PC-3 (cell line): ENCODE results near the gene TMEM250. TPM values are rescaled to one million over a fixed set of nuclear protein-coding genes. Genes with fewer than 3 reads are reported as not detected.

Experiments
- ATAC-seq: fragments of 200-7000 bp; cut with Tn5 transposase; 2 replicates; pipeline ENCODE4 v1.9.1; 2020; ENCODE audit warnings: mild to moderate bottlenecking, moderate library complexity
- BruUV-seq: library from RNA; stranded (reverse); fragments of 400-500 nt; replicated peaks from 2 replicates; lab custom pipeline; 2021; lab: Mats Ljungman, UMichigan
- CTCF ChIA-PET: fragments of 300-600 bp; sonication (Branson Sonifier 250); formaldehyde crosslinking; loops from one replicate; lab custom pipeline; 2022; ENCODE audit warnings: antibody characterized with exemption; lab: Charles Lee
- POLR2A ChIA-PET: fragments of 300-600 bp; sonication (Branson Sonifier 250); formaldehyde crosslinking; loops from one replicate; lab custom pipeline; 2022; ENCODE audit warnings: antibody characterized with exemption; ENCODE audit not compliant: unreplicated experiment; lab: Charles Lee
- DNase-seq: peaks from one replicate; pipeline ENCODE4 v3.0.0-alpha.2; 2015
- H2AFZ ChIP-seq: fragments of 300-600 bp; sonication (generic); 2 replicates; pipeline ENCODE4 v1.6.0; 2016; ENCODE audit warnings: antibody characterized with exemption, low read length
- H3F3A ChIP-seq: fragments of 300-600 bp; sonication (generic); one replicate; pipeline ENCODE4 v1.6.0; 2017; ENCODE audit warnings: antibody characterized with exemption, low read length, control low read depth, mild to moderate bottlenecking; ENCODE audit not compliant: unreplicated experiment
- H3K27ac ChIP-seq: fragments of 300-600 bp; sonication (generic); 2 replicates; pipeline ENCODE4 v1.5.1; 2016; ENCODE audit warnings: mild to moderate bottlenecking, low read length
- H3K27me3 ChIP-seq: fragments of 300-600 bp; sonication (generic); 2 replicates; pipeline ENCODE4 v1.6.1; 2016; ENCODE audit warnings: low read length, mixed read lengths
- H3K36me3 ChIP-seq: fragments of 300-600 bp; sonication (generic); 2 replicates; pipeline ENCODE4 v1.6.1; 2016; ENCODE audit warnings: low read depth, mixed run types, low read length, mixed read lengths
- H3K4me1 ChIP-seq: fragments of 300-600 bp; sonication (generic); 2 replicates; pipeline ENCODE4 v1.5.1; 2016; ENCODE audit warnings: low read length; ENCODE audit not compliant: insufficient read depth
- H3K4me2 ChIP-seq: fragments of 300-600 bp; sonication (generic); 2 replicates; pipeline ENCODE4 v1.6.0; 2016; ENCODE audit warnings: low read length
- H3K4me3 ChIP-seq: fragments of 300-600 bp; sonication (generic); 2 replicates; pipeline ENCODE4 v1.5.1; 2016; ENCODE audit warnings: mild to moderate bottlenecking, low read length, mixed read lengths
- H3K79me2 ChIP-seq: fragments of 300-600 bp; sonication (generic); 2 replicates; pipeline ENCODE4 v1.6.1; 2017; ENCODE audit warnings: low read length, mixed read lengths
- H3K9ac ChIP-seq: fragments of 300-600 bp; sonication (generic); 2 replicates; pipeline ENCODE4 v1.6.0; 2016; ENCODE audit warnings: mild to moderate bottlenecking, low read length
- H3K9me2 ChIP-seq: fragments of 300-600 bp; sonication (generic); replicated peaks from 2 replicates; pipeline ENCODE4 v1.6.1; 2016; ENCODE audit warnings: mixed run types, low read length, mixed read lengths
- H3K9me3 ChIP-seq: fragments of 300-600 bp; sonication (generic); 2 replicates; pipeline ENCODE4 v1.6.1; 2016; ENCODE audit warnings: low read length, mixed read lengths
- H4K20me1 ChIP-seq: fragments of 300-600 bp; sonication (generic); 2 replicates; pipeline ENCODE4 v1.6.1; 2016; ENCODE audit warnings: low read length, mixed read lengths
- EZH2 ChIP-seq: fragments of 300-600 bp; sonication (generic); IDR thresholded peaks from one replicate; pipeline ENCODE4 v1.6.1; 2017; ENCODE audit warnings: antibody characterized with exemption, mild to moderate bottlenecking, low read length; ENCODE audit not compliant: unreplicated experiment
- EZH2phosphoT487 ChIP-seq: fragments of 300-600 bp; sonication (generic); IDR thresholded peaks from 2 replicates; pipeline ENCODE4 v1.6.1; 2018; ENCODE audit warnings: mild to moderate bottlenecking, antibody characterized with exemption, low read length, borderline replicate concordance
- intact Hi-C: fragments of 100-400 bp; cut with micrococcal nuclease; formaldehyde crosslinking; loops from 2 replicates; pipeline ENCODE4 v1.9.0; 2023
- total RNA-seq: library from RNA; depleted of rRNA; stranded (reverse); fragments of >200 nt; gene quantifications from 2 replicates; pipeline ENCODE4 v1.2.3, GENCODE V29; 2014
- TF ChIP-seq, protein P1 (sequence below): fragments of 300-600 bp; sonication (generic); conservative IDR thresholded peaks from 2 replicates; pipeline ENCODE4 v1.5.1; 2017; ENCODE audit warnings: antibody characterized with exemption, low read depth, mild to moderate bottlenecking, low read length

Gene TMEM250
- total RNA-seq, 1 experiment from 2014 or later, result 64.7 TPM

GRCh38 chr9:136135326-136136126 is 16.9 kb upstream of the TMEM250 start:
- Histone ChIP-seq H3K36me3 (no peaks in the 10 kb centered on the region), H4K20me1 (no peaks in the 10 kb centered on the region), H2AFZ (no peak overlapping the region), H3K4me3 (no peak overlapping the region), H3F3A (no peaks in the 10 kb centered on the region), H3K4me2 (no peak overlapping the region), H3K9ac (no peak overlapping the region), H3K79me2 (no peaks in the 10 kb centered on the region), H3K27ac (no peak overlapping the region), H3K9me2 (no peaks in the 10 kb centered on the region), H3K27me3 (no peaks in the 10 kb centered on the region; the same call in 1 of the 2 replicates), H3K9me3 (no peaks in the 10 kb centered on the region), H3K4me1 (no peaks in the 10 kb centered on the region)
- TF ChIP-seq EZH2phosphoT487 (no peak), EZH2 (no peak)
- TF ChIP-seq, protein P1, sequence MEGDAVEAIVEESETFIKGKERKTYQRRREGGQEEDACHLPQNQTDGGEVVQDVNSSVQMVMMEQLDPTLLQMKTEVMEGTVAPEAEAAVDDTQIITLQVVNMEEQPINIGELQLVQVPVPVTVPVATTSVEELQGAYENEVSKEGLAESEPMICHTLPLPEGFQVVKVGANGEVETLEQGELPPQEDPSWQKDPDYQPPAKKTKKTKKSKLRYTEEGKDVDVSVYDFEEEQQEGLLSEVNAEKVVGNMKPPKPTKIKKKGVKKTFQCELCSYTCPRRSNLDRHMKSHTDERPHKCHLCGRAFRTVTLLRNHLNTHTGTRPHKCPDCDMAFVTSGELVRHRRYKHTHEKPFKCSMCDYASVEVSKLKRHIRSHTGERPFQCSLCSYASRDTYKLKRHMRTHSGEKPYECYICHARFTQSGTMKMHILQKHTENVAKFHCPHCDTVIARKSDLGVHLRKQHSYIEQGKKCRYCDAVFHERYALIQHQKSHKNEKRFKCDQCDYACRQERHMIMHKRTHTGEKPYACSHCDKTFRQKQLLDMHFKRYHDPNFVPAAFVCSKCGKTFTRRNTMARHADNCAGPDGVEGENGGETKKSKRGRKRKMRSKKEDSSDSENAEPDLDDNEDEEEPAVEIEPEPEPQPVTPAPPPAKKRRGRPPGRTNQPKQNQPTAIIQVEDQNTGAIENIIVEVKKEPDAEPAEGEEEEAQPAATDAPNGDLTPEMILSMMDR, result no peak
- DNase-seq (no peak), ATAC-seq (no peak)
- intact Hi-C loops, result loop anchor here (5.0 kb wide), 1 partner anchor 147 kb away; no protein-coding TSS in a partner anchor
- BruUV-seq, result no TSS peak
- CTCF ChIA-PET, result interaction anchor here (0.6 kb wide), 1 partner anchor 11 kb away, joined by 3 read pairs; no protein-coding TSS in a partner anchor
- POLR2A ChIA-PET, result no interaction called here

GRCh38 chr9:136133959-136134484 is 15.3 kb upstream of the TMEM250 start:
- Histone ChIP-seq H3K4me2 (no peak overlapping the region), H3K79me2 (no peaks in the 10 kb centered on the region), H3K36me3 (no peaks in the 10 kb centered on the region), H3K4me1 (no peaks in the 10 kb centered on the region), H3K4me3 (no peak overlapping the region), H3K9me3 (no peaks in the 10 kb centered on the region), H3K27ac (no peak overlapping the region), H3K9me2 (no peaks in the 10 kb centered on the region), H3K9ac (no peak overlapping the region), H2AFZ (no peak overlapping the region), H4K20me1 (no peaks in the 10 kb centered on the region), H3K27me3 (no peaks in the 10 kb centered on the region; the same call in 1 of the 2 replicates), H3F3A (no peaks in the 10 kb centered on the region)
- ChIA-PET POLR2A (no interaction called here), CTCF (no interaction called here)
- no peak for ATAC-seq
- TF ChIP-seq EZH2, result no peak
- TF ChIP-seq, protein P1, result no peak
- TF ChIP-seq EZH2phosphoT487, result no peak
- BruUV-seq, result no TSS peak
- intact Hi-C loops, result no loop called here
- no peak for DNase-seq
